Measurements from ENCODE around the gene IL21.
"Not testable (repeated sequence)": the region's sequence is repeated elsewhere in the genome, so short reads cannot be mapped to it uniquely, and the experiment has no call there.

Gene IL21

GRCh38 chr4:122663291-122663690 lies 42.4 kb upstream of the IL21 start:
- DNase-seq (ENCODE audit: low read depth), result no peak
- TF ChIP-seq CTCF (IDR thresholded peaks at IDR 0.05; ENCODE audit: insufficient read depth, low read depth, low read length, missing control alignments), result no peak
- no peak overlapping the region for H3K4me3 ChIP-seq (ENCODE audit: low read depth, low read length)

DNA sequence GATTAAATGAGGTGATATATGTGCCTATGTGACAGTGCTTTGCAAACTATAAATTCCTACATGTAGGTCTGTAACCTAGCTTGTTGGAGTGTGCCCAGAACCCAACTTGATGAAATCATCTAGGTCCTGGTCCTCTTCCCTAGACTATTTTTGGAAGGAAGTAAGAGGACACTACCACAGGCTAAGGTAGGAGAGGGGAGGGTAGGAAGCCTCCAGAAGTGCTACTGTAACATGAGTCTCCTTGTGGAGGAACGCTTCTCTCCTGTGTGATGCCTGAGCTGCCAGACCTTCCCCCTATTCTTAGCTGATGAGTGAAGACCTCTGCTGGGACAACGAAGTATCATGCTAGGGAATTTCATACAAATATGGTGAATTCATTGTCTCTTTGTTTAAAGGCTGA lies 41.8 kb upstream of the IL21 start:
- no peak overlapping the region for H3K4me3 ChIP-seq (ENCODE audit: low read depth, low read length)
- DNase-seq (ENCODE audit: low read depth), result no peak
- no peak for TF ChIP-seq CTCF (IDR thresholded peaks at IDR 0.05; ENCODE audit: insufficient read depth, low read depth, low read length, missing control alignments)

DNA sequence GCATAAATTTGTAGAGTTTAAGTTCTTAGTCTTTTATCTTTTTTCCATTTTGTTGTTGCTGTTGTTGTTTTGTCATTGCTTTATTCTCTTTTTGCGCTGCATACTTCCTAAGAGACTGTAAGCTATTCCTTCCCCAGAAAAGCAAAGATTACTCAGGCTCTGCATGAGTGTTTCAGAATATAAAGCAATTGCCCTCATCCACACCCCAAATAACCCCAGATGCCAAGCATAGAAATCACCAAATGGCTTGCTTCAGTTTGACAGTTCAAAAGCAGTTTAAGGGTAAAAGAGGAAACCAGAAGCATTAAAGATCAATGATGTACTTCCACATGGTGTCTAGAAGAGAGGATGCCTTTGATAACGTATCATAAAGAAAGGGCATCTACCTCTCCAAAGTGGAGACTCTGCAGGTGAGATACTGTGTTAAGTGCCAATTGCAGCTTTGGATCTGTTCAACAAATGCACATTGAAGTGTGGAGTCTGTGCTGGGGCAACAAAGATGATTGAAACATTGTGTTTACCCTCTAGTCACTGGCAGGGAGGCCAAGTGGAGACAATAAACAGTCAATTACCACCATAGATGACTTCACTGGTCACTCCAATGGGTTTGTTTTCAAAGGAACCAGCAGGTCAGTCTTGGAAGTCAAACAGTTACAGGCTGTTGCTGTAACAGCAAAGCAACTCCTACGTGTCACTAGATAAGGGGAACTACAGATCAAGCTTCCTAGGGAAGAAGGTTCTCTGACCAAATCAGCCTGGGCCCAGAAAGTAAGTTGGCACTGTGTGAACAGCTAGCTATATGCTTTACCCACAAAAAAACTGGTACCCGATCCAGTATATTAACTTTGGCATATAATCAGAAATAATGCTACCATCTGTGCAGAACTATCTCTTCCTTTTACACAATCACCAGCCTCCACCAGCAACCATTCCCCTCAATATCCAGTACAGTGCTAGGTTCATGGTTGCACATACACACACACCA lies 40.6 kb upstream of the IL21 start:
- H3K4me3 ChIP-seq (ENCODE audit: low read depth, low read length), result no peak overlapping the region
- TF ChIP-seq CTCF (IDR thresholded peaks at IDR 0.05; ENCODE audit: insufficient read depth, low read depth, low read length, missing control alignments), result no peak
- DNase-seq (ENCODE audit: low read depth), result no peak

DNA sequence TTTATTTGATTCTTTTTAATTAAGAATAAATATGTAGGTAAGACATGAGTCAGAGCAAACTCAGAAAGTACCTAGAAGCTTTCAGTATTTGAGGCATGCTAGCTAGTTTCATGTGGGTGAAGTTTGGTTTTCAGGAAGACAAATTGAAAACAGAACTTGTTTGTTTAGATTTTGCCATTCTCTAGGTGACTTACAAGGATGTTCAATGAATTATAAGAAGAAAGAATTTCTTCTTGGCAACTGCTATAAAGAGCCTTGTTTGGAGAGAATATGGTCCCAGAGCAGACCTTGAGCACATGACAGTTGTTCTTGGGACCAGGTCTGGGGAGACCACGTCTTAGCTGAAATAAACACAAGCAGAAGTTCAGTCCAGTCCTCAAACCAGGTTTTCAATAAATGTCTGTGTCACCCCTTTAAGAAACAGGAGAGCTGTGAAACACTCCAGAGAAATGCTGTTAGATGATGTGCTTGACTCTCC lies 38.0 kb upstream of the IL21 start:
- no peak for TF ChIP-seq CTCF (IDR thresholded peaks at IDR 0.05; ENCODE audit: insufficient read depth, low read depth, low read length, missing control alignments)
- no peak overlapping the region for H3K4me3 ChIP-seq (ENCODE audit: low read depth, low read length)
- peak; percentile 77 for DNase-seq (ENCODE audit: low read depth)

GRCh38 chr4:122658377-122658776 lies 37.5 kb upstream of the IL21 start:
- TF ChIP-seq CTCF (IDR thresholded peaks at IDR 0.05; ENCODE audit: insufficient read depth, low read depth, low read length, missing control alignments), result no peak
- no peak overlapping the region for H3K4me3 ChIP-seq (ENCODE audit: low read depth, low read length)
- no peak for DNase-seq (ENCODE audit: low read depth)

DNA sequence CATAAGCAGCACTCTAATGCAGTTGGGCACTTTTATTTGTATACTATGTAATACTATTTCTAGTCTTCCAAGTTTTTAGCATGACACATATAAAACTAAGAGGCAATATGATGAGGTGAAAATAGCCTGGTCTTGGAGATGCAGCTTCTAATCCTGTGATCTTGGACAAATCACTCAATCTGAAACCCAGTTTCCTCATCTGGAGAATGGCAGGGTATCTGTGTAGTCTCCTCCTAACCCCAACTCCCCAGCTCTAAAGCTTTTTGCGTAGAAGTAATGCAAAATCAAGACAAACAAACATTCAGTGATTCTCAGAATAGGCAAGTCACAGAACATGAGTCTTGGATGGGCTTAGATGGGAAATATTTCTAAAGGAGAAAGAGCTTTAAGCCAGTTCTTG lies 36.7 kb upstream of the IL21 start:
- TF ChIP-seq CTCF (IDR thresholded peaks at IDR 0.05; ENCODE audit: insufficient read depth, low read depth, low read length, missing control alignments), result no peak

GRCh38 chr4:122656583-122656982 lies 35.7 kb upstream of the IL21 start:
- not testable (repeated sequence) for DNase-seq (ENCODE audit: low read depth); H3K4me3 ChIP-seq (ENCODE audit: low read depth, low read length)

More for the DNA sequence above, 36.7 kb upstream of the IL21 start:
- DNase-seq (ENCODE audit: low read depth), result no peak
- no peak overlapping the region for H3K4me3 ChIP-seq (ENCODE audit: low read depth, low read length)
